GM18507 (cell line): ENCODE measurements around the gene ANKRD33.
"Not testable (repeated sequence)": the region's sequence is repeated elsewhere in the genome, so short reads cannot be mapped to it uniquely, and the experiment has no call there.

ENCODE experiments used
- DNase-seq: peaks from one replicate; pipeline ENCODE4 v3.0.0; 2011; ENCODE audit warnings: low read depth; ENCODE audit not compliant: insufficient read length; ENCODE audit errors: extremely low spot score
- FAIRE-seq: peaks from 2 replicates; lab custom pipeline; 2011; peaks lifted over from hg19 to GRCh38; lab: Jason Lieb, UNC

Gene ANKRD33

DNA sequence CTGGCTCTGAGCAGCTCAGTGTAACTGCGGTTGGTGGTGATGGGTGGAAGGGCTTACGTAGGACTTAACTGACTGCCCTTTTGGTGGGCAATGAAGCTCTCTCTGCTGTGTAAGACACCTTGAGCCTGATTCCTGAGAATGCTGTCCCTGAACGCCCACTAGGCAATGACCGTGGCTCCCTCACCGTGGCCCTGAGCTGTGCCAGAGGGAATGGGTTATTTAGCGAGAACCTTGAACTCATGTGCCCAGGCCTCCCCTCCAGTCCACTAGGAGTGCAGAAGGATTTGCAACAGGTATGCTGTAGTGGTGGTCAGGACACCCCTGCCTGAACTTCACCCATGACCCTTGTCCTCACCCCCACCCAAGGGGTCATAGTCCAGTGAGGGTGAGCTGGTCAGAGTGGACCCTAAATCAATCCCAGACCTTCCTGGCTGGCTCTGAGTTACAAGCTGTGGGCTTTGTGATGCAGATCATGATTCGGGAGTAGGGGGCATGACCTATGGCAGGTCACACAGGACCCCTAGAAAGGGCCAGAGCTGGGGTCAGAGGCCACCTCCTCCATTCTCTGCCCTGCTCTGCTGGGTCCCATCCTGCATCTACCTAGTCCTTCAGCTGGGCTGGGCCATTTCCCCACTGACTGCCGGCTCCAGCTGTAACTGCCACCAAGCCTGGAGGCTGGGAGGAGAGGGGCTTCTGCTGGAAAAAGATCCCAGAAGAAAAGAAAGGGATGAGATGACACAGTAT is 14.5 kb upstream of the ANKRD33 start:
- no peak for FAIRE-seq
- DNase-seq, result no peak

DNA sequence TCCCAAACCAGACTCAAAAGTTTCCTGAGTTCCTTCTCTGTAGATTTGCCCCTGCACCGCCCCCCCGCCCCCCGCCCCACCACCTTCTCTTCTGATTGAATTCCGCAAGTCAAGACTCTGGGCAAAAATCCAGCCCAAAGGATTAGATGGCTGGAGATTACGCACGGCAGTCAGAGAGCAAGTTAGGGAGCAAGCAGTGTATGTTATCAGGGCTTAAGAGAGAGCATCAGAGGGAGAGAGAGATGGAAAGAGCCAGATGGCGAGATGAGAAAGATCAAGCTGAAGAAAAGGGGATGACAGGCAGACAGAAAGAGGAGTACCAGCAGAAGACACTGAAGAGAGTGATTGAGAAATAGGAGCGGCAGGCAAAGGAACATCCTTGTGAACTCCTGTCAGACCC is 13.9 kb upstream of the ANKRD33 start:
- DNase-seq (no peak), FAIRE-seq (no peak)

DNA sequence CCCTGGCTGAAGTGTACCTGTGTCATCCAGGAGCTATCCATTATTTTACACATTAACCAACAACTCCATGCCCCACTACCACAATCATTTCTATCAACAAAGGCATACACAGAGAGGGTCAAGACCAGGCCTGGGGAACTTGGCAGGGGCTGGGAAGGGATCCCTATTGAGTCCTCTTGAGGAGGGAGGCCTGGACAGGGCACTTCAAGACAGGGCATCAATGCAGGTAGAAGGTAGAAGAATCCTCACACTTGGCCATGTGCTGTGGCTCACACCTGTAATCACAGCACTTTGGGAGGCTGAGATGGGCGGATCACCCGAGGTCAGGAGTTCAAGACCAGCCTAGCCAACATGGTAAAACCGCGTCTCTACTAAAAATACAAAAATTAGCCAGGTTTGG is 13.4 kb upstream of the ANKRD33 start:
- DNase-seq (no peak), FAIRE-seq (no peak)

DNA sequence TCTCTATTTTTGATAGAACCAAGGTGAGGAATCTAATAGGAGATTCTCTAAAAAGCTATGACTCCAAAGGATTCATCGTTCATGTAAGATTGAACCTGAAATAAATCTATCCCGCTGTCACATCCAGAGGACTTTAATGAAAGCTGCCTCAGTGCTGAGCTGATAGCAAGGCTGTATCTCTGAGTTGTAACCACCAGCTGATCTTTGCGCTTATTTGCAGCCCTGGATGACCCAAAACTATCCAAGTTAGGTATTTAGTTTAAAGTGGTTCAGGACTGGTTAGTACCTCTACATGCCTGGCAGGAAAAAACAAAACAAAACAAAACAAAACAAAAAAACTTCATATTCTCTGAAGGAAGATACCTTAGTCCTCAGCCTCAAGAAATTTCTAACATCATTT is 8.8 kb upstream of the ANKRD33 start:
- FAIRE-seq (no peak), DNase-seq (no peak)

DNA sequence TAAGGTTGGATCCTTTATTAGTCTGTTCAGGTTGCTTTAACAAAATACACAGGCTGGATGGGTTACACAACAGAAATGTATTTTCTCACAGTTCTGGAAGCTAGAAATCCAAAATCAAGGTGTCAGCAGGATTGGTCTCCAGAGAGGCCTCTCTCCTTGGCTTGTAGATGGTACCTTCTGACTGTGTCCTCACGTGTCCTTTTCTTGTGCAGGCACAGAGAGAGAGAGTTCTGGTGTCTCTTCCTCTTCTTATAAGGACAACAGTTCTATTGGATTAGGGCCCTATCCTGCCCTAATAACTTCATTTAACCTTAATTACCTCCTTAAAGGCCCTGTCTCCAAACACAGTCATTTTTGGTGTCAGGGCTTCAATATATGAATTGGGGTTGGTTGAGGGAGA is 4.6 kb upstream of the ANKRD33 start:
- DNase-seq, result no peak
- no peak for FAIRE-seq

DNA sequence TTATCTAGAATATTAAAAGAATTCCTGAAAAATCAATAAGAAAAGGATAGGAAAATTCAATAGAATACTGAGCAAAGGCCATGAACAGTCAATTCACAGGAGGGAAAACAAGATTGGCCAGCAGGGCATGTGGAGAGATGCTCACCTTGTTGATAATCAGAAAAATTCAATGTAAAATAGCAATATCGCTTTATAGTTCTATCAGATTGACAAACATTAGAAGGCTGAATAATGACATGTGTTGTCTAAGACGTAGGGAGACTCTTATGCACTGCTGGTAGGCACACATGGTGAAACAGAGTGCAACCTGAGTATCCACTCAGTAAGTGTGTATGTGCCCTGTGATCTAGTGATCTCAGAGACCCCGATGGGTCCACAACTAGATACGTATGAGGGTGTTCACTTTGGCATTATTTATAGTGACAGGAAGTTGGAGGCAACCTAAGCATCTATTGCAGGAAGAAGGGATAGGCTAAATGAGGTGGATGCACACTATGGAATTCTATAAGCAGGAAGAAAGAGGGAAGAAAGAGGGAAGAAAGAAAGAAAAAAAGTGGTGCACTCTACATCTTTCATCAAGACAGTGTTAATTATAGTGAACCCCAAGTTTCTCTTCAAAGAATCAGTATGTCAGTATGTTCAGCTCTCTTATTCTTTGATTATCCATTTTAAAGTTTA is 3.8 kb upstream of the ANKRD33 start:
- FAIRE-seq, result no peak

DNA sequence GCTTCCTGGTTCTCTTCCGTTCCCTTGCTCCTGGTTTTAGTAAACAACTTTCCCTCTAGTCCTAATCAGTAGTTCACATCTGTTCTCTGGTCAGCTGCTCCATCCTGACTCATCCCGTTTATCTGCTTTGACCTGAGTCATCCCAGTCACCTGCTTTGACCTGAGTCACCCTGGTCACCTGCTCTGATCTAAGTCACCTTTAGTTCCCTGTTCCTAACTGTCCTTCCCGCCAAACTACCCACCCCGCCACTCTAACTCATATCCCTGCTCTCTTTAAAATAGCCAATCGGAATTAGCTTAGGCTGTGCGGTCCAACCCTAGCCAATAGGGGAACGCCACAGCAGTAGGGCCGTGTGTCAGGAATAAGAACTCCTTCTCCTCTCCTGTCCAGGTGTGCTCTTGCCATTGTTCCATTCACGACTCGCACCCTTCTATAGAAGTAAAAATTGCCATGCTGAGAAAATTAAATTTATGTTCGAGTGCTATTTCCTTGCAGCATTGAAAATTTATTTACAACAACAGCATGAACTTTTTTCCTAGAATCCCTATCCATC is 3.1 kb upstream of the ANKRD33 start:
- DNase-seq (no peak), FAIRE-seq (no peak)

More for the DNA sequence above, 3.8 kb upstream of the ANKRD33 start:
- DNase-seq, result no peak

DNA sequence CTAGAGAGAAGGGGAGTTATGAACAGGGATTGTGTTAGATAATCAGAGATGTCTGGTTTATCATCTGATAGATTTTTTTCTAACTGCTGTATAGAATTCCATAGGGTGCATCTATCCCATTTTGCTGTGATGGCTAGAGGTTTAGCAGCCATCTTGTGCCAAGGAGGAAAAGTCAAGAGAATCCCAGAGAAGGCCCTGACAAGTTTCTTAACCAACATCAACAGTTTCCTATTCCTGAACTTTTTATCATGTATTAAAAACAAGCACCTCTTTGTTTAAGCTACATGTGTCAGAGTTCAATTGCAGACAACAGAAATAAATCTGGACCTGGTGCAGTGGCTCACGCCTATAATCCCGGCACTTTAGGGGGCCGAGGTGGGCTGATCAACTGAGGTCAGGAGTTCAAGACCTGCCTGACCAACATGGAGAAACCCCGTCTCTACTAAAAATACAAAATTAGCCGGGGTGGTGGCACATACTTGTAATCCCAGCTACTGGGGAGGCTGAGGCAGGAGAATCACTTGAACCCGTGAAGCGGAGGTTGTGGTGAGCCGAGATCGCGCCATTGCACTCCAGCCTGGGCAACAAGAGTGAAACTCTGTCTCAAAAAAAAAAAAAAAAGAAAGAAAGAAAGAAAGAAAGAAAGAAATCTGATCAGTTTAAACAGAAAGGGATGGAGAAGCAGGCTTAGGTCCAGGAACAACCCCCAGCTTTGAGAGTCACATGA is 2.4 kb upstream of the ANKRD33 start:
- DNase-seq, FAIRE-seq: not testable (repeated sequence)

DNA sequence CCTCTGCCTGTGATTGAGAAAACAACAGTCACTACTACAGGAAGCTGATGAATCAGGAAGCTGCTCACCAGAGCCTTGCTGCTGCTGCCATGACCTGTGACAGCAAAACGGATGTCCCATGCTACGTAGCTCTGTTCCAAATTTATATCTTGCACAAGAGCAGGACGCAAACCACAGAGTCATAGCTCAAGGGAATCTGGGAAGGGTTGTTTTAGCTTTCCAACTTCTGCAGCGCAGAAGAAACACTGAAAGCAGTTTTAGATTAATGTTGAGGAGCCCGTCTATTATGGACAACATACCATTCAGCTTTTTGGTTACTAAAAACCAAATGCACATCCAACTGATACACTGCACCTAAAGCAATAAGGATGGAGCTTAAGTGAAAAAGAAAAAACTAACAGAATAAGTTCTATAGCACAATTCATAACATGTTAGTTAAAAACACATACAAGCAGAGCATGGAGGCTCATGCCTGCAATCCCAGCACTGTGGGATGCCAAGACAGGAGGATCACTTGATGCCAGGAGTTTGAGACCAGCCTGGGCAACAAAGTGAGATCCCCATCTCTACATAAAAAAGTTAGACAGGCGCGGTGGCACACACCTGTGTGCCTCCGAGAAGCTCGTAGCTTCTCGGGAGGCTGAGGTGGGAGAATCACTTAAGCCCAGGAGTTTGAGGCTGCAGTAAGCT is 1.7 kb upstream of the ANKRD33 start:
- no peak for DNase-seq

DNA sequence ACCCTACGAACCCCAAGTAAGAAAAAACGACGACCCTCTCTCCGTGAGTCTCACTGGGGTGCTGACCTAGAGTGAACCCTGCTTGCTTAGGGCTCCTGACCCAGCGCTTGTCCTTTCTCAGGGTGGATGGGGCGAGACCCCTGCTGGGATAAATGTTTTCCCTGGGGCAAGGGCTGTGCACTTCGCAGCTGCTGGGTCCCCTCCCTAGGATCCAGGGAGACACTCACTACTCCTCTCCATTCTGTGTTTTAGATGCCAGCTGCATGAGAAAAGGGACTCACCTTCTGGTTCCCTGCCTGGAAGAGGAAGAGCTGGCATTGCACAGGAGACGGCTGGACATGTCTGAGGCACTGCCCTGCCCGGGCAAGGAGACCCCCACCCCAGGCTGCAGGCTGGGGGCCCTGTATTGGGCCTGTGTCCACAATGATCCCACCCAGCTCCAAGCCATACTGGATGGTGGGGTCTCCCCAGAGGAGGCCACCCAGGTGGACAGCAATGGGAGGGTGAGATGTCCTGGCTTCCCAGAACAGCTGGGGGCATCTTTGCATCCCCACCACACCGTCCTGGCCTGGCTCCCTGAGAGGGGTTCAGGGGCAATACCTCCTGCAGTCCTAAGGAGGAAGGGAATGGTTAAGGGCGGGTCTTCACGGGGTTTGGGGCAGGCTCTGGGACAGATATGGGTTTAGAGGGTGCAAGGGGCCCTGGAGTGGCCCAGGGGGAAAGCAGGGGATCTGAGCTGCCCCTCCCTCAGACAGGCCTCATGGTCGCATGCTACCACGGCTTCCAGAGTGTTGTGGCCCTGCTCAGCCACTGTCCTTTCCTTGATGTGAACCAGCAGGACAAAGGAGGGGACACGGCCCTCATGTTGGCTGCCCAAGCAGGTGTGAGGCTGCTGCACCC is 663 bp downstream of the ANKRD33 start:
- no peak for FAIRE-seq
- no peak for DNase-seq

More for the DNA sequence above, 1.7 kb upstream of the ANKRD33 start:
- no peak for FAIRE-seq

DNA sequence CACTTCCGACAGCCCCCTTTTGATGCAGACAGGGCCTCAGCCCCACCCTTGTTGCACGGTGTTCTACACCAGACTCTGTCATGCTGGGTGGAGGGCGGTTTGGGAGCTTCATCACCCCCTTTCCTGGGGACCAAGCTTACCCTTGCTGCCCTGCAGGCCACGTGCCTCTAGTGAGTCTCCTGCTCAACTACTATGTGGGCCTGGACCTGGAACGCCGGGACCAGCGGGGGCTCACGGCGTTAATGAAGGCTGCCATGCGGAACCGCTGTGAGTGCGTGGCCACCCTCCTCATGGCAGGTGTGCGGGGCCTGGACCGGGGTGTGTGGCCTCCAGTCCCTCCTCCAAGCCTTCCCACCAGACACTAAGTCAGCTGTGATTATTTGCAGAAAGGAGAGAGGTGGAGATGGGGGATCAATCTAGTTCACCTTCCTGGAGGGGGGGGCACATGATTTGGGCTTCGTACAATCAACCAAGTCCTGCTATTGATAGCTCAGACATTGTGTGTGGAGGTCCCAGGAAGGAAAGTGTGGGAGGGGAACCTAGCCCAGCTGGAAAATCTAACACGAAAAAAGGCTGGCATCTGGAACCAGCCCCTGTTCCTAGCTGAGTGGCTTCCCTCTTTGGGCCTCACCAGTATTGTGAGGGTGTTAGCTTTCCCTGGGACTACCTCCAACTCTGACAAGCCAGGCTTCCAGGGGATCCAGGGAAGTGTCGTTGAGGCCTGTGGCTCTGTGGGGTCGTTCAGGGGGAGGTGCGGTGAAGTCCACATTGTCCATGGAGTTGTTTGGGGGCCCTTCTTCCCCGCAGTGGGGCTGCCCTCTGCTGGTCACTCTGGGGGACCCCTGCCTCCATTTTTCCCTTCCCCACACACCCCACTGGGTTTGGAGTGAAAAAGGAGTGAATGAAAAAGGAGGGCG is 1.6 kb downstream of the ANKRD33 start:
- FAIRE-seq, result no peak
- no peak for DNase-seq

DNA sequence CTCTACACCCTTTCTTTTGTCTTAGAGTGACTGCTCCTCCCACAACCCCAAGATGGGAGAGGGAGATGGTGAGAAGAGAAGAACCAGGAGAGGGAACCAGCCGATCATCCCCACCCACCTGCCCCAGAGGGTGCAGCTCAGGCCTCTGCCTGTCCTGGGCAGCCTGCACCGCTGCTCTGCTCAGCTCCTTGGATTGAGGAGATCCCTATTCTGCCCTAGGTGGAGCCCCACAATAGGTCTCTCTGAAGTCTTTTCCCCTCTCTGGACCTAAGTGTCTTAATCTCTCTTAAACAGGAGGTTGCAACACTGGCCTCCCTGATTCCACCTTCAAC is 2.2 kb downstream of the ANKRD33 start:
- DNase-seq (no peak), FAIRE-seq (no peak)

DNA sequence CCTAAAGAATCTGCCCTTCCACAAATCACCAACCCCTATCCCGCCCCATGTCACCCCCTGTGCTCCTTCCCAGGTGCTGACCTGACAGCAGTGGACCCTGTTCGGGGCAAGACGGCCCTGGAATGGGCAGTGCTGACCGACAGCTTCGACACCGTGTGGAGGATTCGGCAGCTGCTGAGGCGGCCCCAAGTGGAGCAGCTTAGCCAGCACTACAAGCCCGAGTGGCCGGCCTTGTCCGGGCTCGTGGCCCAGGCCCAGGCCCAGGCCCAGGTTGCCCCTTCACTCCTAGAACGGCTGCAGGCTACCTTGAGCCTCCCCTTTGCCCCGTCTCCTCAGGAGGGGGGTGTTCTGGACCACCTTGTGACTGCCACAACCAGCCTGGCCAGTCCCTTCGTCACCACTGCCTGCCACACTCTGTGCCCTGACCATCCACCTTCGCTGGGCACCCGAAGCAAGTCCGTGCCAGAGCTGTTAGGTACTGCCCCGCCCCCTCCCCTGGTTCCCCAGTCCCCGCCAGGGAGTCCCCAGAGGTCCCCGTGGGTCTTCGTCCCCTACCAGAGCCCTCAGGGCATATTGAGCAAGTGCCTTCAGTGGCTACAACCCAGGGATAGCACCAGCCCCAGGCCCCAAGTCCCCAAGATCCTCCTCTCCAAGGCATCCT is 2.7 kb downstream of the ANKRD33 start:
- DNase-seq, result no peak
- no peak for FAIRE-seq

DNA sequence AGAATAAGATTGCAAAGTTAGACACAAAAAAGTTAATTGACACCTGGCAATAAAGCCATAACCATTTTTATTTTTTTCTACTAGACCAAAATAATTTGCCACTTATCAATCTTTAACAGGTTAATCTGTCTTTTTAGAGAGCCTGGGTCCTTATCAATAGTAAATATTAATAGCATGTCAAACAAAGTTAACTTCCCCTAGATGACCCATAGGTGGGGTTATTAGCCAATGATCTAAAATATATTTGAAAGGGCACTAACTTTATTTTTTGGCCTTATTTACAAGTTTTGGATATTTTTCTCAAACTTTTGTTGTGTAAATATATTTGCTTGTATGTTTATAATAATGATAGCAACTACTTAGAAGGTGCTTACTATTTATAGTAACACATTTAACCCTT is 3.9 kb downstream of the ANKRD33 start:
- FAIRE-seq (no peak), DNase-seq (no peak)

DNA sequence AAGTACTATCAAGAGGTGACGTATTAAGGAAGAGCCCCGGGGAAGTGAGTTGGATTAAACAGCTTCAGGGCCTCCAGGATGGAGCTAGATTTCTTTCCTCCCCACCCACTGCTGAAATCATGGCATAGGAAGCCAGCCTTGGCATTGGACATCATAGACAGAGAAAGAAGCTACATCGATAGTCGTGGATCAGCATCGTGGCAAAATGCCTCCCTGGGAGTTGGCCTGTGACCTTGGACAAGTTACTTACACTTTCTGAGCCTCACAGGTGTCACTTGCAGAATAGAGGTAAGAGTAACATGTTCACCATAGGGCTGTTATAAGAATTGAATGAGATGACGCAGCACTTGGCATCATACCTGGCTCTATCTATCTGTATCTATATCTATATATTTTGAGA is 5.9 kb downstream of the ANKRD33 start:
- FAIRE-seq, result no peak
- no peak for DNase-seq

DNA sequence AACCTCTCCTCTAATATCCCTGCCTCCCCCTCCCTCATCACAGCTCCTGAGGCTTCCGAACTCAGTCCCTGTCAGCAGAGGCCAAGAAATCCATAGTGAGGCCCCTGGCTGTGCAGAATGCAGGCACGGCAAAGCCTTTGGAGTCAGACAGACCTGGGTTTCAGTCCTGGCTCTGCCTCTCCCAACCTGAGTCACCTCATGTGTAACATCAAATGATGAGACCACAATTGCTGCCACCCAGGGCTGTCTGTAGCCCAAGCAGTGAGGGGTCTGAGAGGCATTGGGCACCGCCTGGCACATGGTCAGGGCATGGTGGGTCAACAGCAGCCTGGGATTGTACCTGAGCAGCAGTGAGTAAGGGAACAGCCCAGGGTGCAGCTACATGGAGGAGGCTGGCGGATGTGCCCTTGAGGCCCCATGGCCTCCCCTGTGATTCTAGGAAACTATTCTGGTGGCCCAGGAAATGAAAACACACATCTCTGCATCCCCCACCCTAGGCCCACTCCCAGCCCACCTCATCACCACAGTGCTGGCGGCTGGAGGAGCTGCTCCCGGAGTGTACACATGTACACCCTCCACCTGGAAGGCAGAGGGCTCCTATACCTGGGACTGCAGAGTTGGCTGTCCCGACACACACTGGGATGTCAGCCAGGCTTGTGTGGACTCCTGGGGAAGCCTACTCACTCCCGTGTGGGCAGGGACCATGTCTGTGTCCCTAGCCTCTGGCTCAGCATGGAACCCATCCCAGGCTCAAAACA is 7.7 kb downstream of the ANKRD33 start:
- FAIRE-seq, result no peak

DNA sequence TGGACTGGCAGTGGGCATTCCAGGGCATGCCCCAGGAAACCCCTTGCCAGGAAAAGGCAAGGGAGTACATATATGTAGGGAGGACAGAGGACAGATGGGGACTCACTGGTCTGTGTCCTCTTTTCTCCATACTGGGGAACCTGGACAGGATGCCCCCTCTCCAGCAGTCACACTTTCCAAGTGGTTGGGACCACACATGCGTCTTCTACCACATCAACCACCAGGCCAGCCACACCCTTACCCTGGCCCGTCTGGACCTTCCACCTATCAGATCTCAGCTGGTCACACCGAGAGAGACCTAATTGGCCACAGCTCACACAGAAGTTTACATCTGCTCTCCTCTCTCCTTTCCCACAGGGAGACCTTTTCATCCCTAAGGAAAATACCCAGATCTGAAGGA is 8.3 kb downstream of the ANKRD33 start:
- FAIRE-seq (no peak), DNase-seq (no peak)

More for the DNA sequence above, 7.7 kb downstream of the ANKRD33 start:
- no peak for DNase-seq
